SK-MEL-5 (cell line): ENCODE measurements around the gene SPX. TPM values are rescaled to one million over a fixed set of nuclear protein-coding genes. Genes with fewer than 3 reads are reported as not detected.

Source experiments
- DNase-seq: peaks from one replicate; pipeline ENCODE4 v3.0.0-alpha.2; 2016; ENCODE audit warnings: low read depth, low spot score
- in situ Hi-C: cut with HindIII; loops from 2 replicates; pipeline ENCODE4 v1.10.0; 2016; ENCODE audit warnings: low sequenced_read_pairs, high pct_unique_total_duplicates, low pct_unique_long_range_greater_than_20kb
- total RNA-seq: library from RNA; depleted of rRNA; stranded (reverse); fragments of >200 nt; shearing (Covaris generic); gene quantifications from 2 replicates; pipeline ENCODE4 v1.2.3, GENCODE V29; 2014

The SPX gene
- total RNA-seq, 1 experiment from 2014 or later, result 4.0 TPM

DNA sequence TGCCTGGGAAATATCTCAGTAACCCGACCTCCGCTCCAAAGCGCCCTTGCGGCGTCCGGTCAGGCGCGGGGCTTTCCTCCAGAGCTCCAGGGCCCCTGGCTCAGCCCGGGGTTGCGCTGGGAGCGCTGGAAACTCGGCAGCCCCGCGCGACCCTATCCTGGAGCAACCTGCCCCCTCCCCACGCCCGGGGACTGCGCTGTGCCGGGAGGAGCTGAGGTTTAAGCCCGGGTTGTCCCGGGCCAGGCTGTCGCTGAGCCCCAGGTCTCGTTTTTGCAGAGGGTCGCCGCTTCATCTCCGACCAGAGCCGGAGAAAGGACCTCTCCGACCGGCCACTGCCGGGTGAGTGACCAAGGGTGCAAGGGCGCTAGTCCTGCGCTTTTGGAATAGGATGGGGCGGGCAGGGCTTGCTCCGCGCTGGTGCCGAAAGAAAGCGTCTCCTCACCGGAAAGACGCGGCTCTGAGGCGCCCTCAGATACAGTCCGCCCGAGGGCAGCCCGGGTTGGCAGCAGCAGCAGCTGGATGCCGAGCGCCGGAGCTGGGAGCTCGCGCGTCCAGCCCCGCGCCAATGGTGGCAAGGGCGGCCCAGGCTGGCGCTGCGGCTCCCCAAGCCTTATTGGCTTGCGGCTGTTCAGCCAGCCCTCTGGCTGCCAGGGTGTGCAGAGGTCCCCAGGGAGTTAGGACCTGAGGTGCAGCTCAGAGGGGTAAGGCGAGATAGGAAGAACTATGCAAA lies 1.5 kb downstream of the SPX start:
- in situ Hi-C loops, result no loop called here
- DNase-seq, result peak; percentile 64

DNA sequence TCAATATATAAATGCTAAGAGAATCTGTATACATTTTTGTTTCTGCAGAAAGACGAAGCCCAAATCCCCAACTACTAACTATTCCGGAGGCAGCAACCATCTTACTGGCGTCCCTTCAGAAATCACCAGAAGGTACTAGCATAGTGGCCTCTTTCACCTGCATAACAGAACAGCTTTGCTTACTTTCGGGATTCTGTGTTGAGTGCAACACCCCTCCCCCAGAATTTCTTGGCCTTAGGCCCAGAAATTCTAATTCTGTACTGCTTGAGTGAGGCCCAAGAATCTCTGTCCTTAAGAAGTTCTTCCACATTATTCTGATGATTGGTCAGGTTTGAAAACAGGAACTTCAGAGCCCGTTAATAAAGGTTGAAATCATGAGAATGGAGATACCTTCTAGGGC lies 2.9 kb downstream of the SPX start:
- in situ Hi-C loops, result no loop called here

DNA sequence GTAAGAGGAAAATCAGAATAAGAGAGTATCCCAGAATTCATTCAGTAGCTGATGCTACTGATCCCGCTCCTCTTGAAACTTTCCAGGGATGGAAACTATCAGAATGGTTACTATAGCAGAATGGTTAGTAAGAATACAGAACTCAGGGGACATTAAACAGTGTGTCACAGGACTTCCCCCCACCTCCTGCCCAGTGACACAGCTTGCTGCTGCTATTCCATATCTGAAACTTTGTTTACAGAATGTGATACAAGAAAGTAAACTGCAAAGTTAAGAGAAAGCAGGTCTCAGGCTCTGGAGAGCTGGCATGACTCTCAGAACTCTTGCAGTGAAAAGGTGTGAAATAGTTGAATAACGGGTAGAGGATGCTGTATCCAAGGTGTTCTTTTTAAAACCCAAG lies 3.4 kb downstream of the SPX start:
- in situ Hi-C loops, result no loop called here
- DNase-seq, result no peak

More for the DNA sequence above, 2.9 kb downstream of the SPX start:
- no peak for DNase-seq

DNA sequence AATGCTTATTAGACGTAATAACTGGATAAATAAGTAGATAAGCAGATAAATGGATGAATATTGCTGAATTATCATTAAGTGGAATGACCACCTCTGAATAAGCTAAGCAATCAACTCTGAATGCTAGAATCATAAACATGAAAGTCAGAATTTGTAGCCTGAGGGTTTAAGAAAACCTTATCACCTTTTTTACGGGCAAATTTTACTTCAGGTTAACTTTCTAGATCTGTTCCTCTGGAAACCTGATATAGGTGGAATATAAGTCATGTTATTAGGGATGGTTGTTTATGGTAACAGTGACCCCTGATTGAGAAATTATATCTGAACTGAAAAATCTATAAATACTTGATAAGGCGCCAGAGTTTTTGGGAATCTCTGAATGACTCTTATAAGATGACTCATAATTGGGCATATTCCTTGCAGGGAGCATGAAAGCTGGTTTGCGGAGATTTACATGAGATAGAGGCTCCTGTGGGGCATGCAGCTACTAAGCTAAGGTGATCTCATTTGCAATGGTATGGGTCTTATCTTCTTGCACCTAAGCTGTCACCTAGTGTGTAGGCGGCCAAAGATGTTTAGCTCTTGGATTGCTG lies 12.1 kb downstream of the SPX start:
- in situ Hi-C loops, result no loop called here

DNA sequence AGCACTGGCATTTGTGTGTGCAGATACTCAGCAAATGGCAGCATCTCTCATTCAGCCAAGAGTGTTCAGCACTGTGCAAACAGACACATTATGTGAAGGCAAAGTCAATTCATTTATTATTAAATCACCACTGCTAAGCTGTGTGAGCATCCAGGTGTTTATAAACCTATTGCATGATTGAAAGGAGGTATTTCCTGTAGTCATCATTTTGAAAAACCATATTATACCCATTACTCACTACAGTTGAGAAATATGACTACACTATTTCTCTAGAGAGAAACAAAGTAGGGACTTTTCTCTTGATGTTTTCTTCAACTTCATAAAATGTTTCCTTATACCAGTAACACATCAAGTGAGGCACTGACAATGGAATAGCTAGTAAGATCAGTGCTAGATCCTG lies 13.7 kb downstream of the SPX start:
- no peak for DNase-seq

More for the DNA sequence above, 12.1 kb downstream of the SPX start:
- DNase-seq, result no peak

DNA sequence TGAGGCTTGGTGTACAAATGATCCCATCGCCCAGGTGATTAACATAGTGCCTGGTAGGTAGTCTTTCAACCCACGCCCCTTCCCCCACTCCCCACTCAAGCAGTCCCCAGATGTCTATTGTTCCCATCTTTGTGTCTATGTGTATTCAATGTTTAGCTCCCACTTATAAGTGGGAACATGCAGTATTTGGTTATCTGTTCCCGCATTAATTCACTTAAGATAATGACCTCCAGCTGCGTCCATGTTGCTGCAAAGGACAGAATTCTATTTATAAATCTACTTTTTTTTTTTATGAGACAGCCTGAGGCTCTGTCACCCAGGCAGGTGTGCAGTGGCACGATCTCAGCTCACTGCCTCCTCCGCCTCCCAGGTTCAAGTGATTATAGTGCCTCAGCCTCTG lies 15.7 kb downstream of the SPX start:
- in situ Hi-C loops, result no loop called here
- no peak for DNase-seq

More for the DNA sequence above, 13.7 kb downstream of the SPX start:
- in situ Hi-C loops, result no loop called here

DNA sequence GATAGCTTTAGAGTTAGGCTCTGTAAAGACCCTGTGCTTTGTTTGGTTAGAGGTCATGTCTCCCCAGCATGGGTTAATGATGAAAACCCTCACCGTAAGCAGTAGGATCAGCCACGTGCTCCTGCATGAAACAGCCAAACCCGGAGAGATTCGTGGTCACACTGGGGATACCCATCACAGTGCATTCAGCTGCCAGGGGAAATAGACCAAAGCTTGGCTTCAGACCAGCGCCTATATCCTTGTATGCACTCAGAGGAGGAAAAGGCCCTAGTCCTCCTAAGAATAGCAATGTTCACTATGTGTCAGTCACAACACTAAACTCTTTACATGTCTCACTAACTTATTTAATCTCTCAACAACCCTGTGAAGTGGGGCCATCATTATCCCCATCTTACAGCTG lies 16.3 kb downstream of the SPX start:
- no peak for DNase-seq
- in situ Hi-C loops, result no loop called here

DNA sequence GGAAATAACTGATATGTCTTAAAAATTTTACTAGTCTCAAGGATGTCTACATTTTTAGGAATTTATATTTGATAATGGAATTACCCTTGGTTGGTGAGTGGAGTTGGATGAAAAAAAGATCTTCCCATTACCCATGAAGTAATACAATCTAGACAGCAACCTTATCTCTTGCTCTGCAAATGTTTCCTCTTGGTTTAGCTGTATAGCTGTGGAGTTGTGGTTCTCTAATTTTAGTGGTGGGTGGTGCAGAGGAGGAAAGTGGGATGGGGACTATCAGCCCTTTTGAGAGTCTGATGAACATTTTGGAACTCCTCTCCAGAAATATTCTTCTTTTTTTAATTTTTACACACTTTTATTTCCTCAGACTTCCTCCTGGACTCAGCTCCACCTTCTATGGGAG lies 17.1 kb downstream of the SPX start:
- in situ Hi-C loops, result no loop called here
- no peak for DNase-seq

DNA sequence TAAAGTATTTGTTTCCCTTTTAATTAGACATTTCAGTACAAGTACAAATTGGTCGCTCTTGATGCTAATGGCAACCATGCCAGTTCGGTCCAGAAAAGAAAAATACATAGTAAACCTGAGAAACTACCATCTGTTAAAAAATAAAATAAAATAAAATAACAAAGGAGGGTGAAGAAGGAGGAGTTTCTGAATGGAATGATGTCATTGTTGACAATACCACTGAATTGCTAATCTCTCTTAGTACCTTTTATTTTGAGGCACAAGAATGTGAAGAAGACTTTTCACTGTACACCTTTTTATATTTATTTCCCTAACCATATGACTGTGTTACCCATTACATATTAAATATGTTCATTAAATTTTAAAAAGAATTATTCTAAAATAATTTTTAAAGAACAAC lies 19.5 kb downstream of the SPX start:
- in situ Hi-C loops, result no loop called here
- no peak for DNase-seq

DNA sequence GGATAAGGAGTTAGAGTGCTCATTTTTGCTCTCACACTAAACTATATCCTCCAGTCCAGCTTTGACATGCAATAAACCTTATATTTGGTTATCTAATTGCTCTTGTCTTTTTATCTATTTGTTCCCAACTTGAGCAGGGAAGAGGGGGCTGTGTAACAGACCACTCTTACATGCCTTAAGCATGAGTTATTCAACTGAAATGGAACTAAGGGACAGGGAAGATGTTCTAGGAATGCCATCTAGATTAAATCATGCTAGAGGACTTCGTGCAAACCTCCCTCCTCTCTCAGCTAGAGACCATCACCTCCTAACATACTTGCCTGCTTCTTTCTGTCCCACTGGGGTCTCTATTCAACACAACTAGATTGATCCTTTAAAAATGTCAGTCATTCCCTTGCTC lies 20.6 kb downstream of the SPX start:
- DNase-seq, result no peak
- in situ Hi-C loops, result no loop called here

DNA sequence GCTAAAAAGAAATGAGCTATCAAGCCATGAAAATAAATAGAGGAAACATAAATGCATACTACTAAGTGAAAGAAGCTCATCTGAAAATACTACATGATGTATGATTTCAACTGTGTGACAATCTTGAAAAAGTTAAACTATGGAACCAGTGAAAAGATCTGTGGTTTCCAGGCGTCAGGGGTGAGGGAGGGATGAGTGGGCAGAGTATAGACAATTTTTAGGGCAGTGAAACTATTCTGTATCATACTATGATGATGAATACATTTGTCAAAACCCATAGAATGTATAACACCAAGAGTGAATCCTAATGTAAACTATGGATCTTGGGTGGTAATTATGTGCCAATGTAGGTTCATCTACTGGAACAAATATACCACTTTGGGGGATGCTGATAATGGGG lies 21.3 kb downstream of the SPX start:
- in situ Hi-C loops, result no loop called here
- DNase-seq, result no peak

DNA sequence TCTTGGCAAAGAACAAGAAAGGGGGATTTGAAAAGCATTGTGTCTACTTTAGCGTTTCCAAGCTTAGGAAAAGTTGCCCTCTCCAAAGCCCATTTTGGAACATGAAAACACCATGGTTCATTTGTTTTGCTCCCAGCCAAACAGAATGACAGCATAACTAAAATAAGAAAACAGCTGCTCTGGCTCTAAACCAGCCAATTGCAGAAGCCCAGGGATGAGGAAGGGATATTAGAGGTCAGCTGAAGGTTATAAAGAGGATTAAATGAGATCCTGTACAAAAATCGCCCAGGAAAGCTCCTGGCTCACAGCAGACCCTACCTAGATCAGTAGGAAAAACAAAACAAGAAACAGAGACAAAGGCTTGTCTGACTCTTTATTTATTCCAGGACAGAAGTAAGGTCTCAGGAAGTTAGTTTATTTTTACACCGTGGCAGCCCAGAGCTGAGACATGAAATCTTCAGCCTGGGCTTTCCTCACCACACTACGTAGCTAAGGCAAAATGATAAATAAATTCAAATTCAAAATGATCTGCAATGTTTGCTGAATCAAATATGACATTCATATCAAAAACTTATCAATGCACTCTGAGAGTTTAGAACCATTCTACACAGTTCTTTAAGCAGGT lies 25.9 kb downstream of the SPX start:
- in situ Hi-C loops, result no loop called here
- DNase-seq, result no peak

DNA sequence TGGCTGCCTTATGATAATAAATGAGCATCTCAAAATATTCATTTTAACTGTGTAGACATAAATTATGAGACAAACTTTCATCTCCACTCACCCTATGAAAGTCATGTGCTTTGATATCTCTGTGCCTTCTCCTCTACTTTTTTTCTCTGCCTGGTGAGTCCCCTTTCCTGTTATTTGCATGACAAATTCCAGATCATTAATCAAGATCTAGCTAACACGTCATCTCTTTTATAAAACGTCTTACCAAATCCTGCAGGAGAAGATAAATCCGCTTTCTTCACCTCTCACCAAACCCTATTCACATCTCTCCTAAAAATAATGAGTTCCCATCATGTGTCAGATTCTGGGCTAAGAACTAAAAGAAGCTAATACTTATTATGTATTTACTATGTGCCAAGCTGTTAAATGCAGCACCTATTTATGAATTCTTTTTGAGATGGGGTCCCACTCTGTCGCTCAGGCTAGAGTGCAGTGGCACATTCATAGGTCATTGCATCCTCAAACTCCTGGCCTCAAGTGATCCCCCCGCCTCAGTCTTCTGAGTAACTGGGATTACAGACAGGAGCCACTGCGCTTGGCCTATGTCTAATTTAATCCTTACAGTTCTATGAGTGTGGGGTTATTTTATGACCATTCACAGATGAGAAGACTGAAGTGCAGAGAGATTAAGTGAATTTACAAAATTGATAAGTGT lies 26.7 kb downstream of the SPX start:
- in situ Hi-C loops, result no loop called here
- no peak for DNase-seq

DNA sequence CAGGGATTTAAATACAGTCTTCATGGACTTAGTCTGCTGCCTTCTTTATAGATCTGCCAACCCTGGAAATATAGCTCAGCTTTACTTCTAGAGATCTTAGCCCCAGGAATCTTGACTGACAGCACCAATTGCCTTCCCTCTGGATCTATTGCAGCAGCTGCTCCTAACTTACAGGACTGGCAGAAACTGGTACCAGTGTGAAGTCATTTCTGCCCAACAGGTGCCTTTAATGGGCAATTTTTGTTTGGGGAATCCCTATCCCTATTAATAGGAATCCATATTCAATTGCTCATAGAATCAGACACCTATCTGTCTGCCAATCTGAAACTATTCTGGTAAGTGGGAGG lies 27.2 kb downstream of the SPX start:
- in situ Hi-C loops, result no loop called here
- no peak for DNase-seq

DNA sequence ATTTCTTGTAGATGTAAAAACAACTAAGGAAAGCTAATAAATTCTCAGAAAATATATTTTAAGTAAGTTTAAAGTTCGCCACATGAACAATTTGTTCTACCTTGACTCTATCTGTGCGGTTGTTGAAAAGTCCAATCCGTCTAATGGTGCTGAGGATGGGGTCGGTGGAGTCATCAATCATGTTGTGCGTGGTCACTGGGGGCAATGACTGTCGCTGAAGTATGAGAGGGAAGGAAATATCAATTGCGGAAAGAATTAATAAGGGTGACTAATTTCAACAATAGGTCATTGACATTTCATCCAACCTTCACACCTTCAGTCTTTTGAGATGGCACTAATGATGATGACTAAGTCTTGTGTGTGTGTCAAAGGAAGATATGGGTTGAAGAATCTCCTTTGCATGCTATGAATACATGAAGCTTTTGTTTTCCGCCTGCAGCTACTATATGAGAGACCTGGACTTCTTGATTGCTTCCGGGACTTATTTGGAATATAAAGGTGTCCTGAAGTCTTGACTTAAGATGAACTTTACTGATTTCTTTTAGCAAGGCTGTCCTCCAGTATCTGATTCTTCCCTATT lies 32.1 kb downstream of the SPX start:
- no peak for DNase-seq
- in situ Hi-C loops, result no loop called here

DNA sequence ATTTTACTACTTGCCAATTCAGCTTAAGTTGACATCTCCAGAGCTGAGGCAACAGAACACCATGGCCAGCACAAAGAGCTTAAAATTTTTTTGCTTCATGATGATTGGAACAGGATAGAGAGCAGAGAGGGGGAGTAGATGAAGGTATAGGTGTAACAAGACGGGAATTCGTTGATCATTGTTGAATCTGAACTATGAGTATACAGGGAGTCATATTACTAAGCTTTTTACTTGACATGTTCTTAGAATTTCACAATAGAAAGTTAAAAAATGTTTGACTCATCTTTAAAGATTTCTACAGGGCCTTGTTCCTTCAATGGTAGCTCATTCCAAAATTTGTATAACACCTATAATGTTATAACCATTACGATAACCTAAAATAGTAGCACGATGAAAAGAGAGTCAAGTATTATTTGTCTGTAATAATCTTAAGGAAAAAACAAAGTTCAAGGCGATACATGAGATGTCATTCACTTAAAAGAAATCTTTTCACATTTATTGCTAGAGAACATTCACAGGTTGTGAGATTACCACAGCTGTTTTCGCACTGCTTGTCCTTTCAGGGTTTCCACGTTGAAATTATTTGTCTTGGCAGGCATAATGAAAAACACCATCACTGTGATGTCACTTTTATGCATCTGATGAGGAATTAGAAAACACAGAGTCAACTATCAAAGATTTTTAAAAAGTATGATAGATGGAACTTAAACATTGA lies 33.9 kb downstream of the SPX start:
- in situ Hi-C loops, result no loop called here
- DNase-seq, result no peak

DNA sequence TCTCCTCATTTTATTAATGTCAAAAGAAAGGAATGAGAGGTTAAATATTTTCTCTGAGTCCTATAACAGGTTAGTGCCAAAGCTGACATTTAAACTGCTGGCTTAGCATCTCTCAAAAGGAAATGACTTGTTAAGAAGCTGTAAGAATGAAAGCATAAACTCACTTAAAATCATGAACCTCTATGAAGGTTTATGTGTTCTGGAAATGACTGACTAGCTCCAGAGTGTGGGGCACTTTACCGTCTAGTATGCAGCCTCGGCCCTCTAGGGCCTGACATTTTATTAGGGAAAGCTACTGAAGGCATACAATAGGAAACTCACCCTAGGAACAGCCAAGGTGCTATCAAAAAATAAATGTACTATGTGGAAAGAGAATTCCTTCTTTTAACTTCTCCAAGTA lies 35.1 kb downstream of the SPX start:
- in situ Hi-C loops, result no loop called here
- DNase-seq, result no peak

DNA sequence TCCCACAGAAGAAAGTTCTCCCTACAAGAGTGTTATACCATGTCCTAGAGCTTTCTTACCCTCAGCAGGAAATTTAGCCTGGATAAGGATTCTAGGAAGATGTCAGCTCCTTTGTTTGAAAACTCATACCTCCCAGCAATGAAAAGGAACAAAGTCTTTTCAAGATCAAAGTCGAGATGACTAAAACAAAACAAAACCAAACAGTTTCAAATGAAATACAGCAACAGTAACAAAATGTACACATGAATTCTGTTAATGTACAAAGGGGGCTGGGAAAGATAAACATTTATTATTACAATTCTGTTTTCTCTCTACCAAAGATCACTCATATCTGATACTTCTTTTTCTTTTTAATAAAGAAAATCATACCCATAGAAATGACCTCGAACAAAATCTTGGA lies 36.8 kb downstream of the SPX start:
- in situ Hi-C loops, result no loop called here
- no peak for DNase-seq
